ENCODE data around the gene MDFIC2. TPM values are rescaled to one million over a fixed set of nuclear protein-coding genes. Genes with fewer than 3 reads are reported as not detected.
"Not testable (repeated sequence)": the region's sequence is repeated elsewhere in the genome, so short reads cannot be mapped to it uniquely, and the experiment has no call there.

The MDFIC2 gene
- total RNA-seq, 1 donor from 2014 or later: not detected

DNA sequence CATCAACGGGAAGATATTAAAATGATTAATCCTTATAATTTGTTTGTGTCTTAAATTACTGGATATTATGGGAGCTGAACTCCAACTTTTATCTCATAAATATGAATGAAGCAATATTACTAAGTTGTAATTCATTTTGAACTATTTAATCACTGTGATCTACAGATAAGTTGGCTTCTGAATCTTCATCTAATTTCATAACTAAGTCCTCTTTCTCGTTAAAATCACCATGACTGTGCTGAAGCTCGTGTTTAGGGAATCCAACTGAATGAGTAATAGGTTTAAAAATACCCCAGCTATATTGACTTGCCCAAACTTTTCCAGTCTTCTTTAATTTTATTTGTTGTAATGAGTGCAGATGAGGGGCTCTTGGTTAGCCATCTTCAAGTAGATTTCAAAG lies 14.1 kb downstream of the MDFIC2 start:
- Mint-ChIP-seq H3K4me3 (no peak overlapping the region), H3K27me3 (ENCODE audit: insufficient read depth) (no peaks in the 10 kb centered on the region), H3K36me3 (ENCODE audit: low read depth) (no peaks in the 10 kb centered on the region), H3K27ac (no peak overlapping the region), H3K9me3 (no peaks in the 10 kb centered on the region), H3K4me1 (ENCODE audit: low read depth) (no peaks in the 10 kb centered on the region)
- no peak for DNase-seq (ENCODE audit: low spot score)
- intact Hi-C loops (cut with micrococcal nuclease): no loop called here

DNA sequence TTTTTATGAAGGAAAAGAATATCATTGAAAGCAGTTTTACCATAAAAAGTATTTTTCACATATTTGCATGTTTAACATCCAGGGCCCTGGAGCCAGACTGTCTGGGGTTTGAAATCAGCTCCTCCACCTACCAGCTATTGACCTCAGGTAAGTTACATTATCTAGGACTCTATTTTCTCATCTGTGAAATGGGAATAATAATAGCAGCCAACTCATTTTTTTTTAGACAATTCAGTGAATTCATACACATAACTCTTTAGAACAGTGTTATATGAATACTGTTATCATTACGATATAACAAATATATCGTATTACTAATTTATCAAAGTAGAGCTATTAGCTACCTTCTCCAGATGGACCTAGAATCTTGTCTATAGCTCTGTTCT lies 21.3 kb downstream of the MDFIC2 start:
- DNase-seq (ENCODE audit: low spot score): no peak
- Mint-ChIP-seq H3K27ac (no peak overlapping the region), H3K4me1 (ENCODE audit: low read depth) (no peaks in the 10 kb centered on the region), H3K27me3 (ENCODE audit: insufficient read depth) (no peaks in the 10 kb centered on the region), H3K36me3 (ENCODE audit: low read depth) (no peaks in the 10 kb centered on the region), H3K4me3 (no peak overlapping the region), H3K9me3 (no peaks in the 10 kb centered on the region)
- intact Hi-C loops (cut with micrococcal nuclease): no loop called here

DNA sequence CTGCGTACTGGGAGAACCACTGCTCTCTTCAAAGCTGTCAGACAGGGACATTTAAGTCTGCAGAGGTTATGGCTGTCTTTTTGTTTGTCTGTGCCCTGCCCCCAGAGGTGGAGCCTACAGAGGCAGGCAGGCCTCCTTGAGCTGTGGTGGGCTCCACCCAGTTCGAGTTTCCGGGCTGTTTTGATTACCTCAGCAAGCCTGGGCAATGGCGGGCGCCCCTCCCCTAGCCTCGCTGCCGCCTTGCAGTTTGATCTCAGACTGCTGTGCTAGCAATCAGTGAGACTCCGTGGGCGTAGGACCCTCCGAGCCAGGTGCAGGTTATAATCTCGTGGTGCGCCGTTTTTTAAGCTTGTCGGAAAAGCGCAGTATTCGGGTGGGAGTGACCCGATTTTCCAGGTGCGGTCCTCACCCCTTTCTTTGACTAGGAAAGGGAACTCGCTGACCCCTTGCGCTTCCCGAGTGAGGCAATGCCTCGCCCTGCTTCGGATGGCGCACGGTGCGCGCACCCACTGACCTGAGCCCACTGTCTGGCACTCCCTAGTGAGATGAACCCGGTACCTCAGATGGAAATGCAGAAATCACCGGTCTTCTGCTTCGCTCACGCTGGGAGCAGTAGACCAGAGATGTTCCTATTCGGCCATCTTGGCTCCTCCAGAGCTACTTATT lies 21.9 kb downstream of the MDFIC2 start:
- H3K27ac Mint-ChIP-seq; H3K27me3 Mint-ChIP-seq (ENCODE audit: insufficient read depth): not testable (repeated sequence)

DNA sequence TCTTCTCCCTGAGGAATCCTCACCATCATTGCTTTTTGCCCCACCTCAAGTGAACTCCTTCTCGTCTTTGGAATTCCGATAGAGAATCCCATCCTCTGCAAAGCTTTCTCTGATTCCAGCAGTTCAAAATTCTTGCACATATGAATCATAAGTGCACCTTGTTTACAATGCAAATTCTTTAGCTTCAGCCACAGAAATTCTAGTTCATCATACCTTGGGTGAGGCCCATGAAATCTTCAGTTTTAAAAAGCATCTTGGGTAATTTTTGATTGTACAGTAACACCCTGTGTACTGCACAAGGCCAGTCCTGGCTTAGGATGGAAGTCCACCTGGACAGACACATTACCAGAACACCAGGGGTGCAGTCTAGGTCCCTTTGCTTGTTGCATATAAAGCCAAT lies 30.8 kb downstream of the MDFIC2 start:
- H3K27ac Mint-ChIP-seq: no peak overlapping the region
- DNase-seq (ENCODE audit: low spot score): no peak
- intact Hi-C loops (cut with micrococcal nuclease): no loop called here

More for the DNA sequence above, 21.9 kb downstream of the MDFIC2 start:
- intact Hi-C loops (cut with micrococcal nuclease); H3K4me3 Mint-ChIP-seq; DNase-seq (ENCODE audit: low spot score); H3K36me3 Mint-ChIP-seq (ENCODE audit: low read depth); H3K4me1 Mint-ChIP-seq (ENCODE audit: low read depth); H3K9me3 Mint-ChIP-seq: not testable (repeated sequence)

DNA sequence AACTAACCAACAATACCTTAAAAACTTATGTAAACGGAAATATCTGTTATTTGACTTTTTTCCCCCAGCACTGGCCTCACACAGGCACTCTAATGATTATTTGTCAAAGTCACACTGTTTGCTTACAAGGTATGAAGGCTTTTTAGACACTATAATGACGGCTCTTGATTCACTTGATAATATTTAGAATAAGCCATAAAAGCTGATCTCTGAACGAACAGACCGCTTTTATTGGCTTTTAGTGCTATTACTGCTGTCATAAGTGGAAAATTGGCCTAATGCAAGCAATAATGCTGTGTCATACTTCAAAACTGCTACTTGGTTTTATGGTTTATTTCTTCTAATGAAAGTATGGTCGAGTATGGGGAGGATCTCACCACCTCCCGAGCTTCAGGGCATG lies 35.1 kb downstream of the MDFIC2 start:
- DNase-seq (ENCODE audit: low spot score): no peak
- no peaks in the 10 kb centered on the region for H3K9me3 Mint-ChIP-seq
- H3K36me3 Mint-ChIP-seq (ENCODE audit: low read depth): peaks cover 1% of the 10 kb centered on the region
- no peak overlapping the region for H3K4me3 Mint-ChIP-seq
- no peak overlapping the region for H3K27ac Mint-ChIP-seq
- no peaks in the 10 kb centered on the region for H3K4me1 Mint-ChIP-seq (ENCODE audit: low read depth)
- intact Hi-C loops (cut with micrococcal nuclease): no loop called here
- H3K27me3 Mint-ChIP-seq (ENCODE audit: insufficient read depth): no peaks in the 10 kb centered on the region

More for the DNA sequence above, 30.8 kb downstream of the MDFIC2 start:
- no peak overlapping the region for H3K4me3 Mint-ChIP-seq
- no peaks in the 10 kb centered on the region for H3K27me3 Mint-ChIP-seq (ENCODE audit: insufficient read depth)
- H3K4me1 Mint-ChIP-seq (ENCODE audit: low read depth): no peaks in the 10 kb centered on the region
- no peaks in the 10 kb centered on the region for H3K36me3 Mint-ChIP-seq (ENCODE audit: low read depth)
- H3K9me3 Mint-ChIP-seq: peaks cover 6% of the 10 kb centered on the region

DNA sequence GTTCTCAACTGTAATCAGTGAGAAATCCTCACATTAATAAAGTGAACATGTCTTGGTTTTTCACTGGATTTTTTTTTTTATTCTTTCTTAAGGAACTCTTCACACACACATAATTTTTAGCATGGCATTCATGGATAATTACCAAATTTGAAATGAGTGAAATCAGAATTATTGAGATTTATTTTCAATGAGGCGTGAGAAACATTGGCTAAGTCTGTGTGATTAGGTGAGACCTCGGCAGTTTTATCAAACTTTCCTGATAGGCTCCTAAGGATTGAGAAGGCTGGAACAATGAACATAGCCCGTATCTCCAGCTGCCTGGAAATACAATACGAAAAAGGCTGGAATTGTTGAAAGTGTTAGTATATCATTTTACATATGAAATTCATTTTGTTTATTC lies 35.5 kb downstream of the MDFIC2 start:
- H3K9me3 Mint-ChIP-seq: no peaks in the 10 kb centered on the region
- intact Hi-C loops (cut with micrococcal nuclease): no loop called here
- H3K27me3 Mint-ChIP-seq (ENCODE audit: insufficient read depth): no peaks in the 10 kb centered on the region
- H3K4me1 Mint-ChIP-seq (ENCODE audit: low read depth): no peaks in the 10 kb centered on the region
- no peak overlapping the region for H3K27ac Mint-ChIP-seq
- no peak overlapping the region for H3K4me3 Mint-ChIP-seq
- H3K36me3 Mint-ChIP-seq (ENCODE audit: low read depth): peaks cover 1% of the 10 kb centered on the region
- DNase-seq (ENCODE audit: low spot score): no peak

DNA sequence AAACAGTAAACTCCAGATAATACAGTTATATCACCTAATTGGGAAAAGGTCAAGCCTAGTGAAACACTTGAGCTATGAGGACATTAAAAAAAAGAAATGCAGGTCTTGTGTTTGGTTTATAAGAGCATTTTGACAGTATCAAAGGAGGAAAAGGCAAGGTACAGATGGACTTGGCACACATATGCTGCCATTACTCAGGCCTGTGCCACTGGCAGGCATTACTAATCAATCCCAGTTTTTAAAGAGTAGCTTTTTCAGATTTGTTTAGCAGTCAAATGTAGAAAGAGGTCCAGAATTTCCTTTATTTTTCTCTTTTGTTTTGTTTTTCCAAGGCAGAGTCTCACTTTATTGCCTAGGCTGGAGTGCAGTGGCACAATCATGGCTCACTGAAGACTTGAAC lies 38.9 kb downstream of the MDFIC2 start:
- no peaks in the 10 kb centered on the region for H3K27me3 Mint-ChIP-seq (ENCODE audit: insufficient read depth)
- DNase-seq (ENCODE audit: low spot score): no peak
- H3K4me3 Mint-ChIP-seq: no peak overlapping the region
- peaks cover 1% of the 10 kb centered on the region for H3K36me3 Mint-ChIP-seq (ENCODE audit: low read depth)
- intact Hi-C loops (cut with micrococcal nuclease): no loop called here
- no peaks in the 10 kb centered on the region for H3K4me1 Mint-ChIP-seq (ENCODE audit: low read depth)
- no peak overlapping the region for H3K27ac Mint-ChIP-seq
- H3K9me3 Mint-ChIP-seq: no peaks in the 10 kb centered on the region

DNA sequence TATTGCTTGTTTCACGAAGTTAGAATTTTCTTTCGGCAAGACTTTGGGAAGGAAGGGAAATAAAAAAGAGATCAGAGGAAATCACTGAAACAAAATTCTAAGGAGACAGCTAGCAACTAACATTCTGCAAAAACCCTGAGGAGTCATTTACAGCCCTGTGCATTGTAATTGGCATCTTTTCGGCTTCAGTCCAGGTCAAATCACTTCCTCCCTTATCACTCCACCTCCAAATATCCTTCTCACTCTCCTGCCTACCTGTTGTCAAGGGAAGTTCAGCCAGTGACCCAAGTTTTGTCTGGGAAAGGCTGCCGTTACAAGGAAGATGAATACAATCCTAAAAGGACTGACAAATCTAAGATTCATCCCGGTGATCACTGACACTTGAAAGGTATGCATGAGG lies 39.6 kb downstream of the MDFIC2 start:
- Mint-ChIP-seq H3K9me3 (no peaks in the 10 kb centered on the region), H3K27ac (no peak overlapping the region), H3K4me1 (ENCODE audit: low read depth) (no peaks in the 10 kb centered on the region), H3K4me3 (no peak overlapping the region), H3K27me3 (ENCODE audit: insufficient read depth) (no peaks in the 10 kb centered on the region), H3K36me3 (ENCODE audit: low read depth) (peaks cover 1% of the 10 kb centered on the region)
- DNase-seq (ENCODE audit: low spot score): no peak
- intact Hi-C loops (cut with micrococcal nuclease): no loop called here

DNA sequence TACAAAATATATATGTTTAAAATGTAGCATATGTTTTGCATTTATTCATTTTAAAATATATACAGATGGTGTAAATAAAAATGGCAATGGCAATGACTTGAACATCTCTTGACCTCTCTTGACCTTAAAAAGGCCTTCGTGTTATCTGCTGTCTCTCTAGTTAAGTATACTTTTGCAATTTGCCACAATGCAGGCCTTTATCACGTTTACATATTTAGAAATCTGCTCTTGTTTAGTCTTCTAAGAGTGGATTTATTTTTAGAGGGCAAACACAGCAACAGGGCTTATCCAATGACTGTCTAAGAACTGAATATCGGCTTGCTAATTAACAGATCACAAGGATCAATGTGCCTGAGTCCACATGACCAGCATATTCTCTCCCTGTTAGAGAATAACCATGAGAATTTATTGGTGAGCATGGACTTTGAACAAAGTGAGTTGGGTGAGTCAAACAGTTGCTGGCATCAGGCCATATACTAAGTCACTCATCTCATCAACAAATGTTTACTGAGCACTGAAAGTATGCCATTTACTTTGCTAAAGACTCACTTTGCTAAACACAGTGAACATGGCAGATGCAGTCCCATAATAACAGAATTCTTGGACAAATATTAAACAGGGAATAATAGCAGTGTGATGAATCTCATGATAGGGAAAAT lies 48.2 kb downstream of the MDFIC2 start:
- no peak overlapping the region for H3K4me3 Mint-ChIP-seq

DNA sequence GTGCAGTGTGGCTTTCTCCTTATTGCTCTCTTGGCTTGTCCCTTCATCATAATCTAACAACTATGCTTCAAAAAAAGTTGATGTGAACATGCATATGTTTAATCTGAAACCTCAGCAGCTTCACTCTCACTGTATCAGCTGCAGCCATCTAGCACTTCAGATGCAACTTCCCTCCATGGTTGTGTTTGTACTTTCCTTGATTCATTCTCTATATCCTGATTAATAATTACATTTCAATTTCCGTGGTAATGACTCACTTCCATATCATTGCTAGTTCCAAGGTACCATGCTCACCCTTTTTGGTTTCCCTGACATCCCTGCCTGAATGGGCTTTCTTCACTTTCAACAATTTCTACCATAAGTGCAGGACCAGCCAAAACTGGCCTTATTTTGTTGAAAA lies 51.2 kb downstream of the MDFIC2 start:
- Mint-ChIP-seq H3K36me3 (ENCODE audit: low read depth) (no peaks in the 10 kb centered on the region), H3K9me3 (no peaks in the 10 kb centered on the region), H3K4me3 (no peak overlapping the region), H3K27ac (no peak overlapping the region), H3K27me3 (ENCODE audit: insufficient read depth) (no peaks in the 10 kb centered on the region), H3K4me1 (ENCODE audit: low read depth) (no peaks in the 10 kb centered on the region)
- no peak for DNase-seq (ENCODE audit: low spot score)
- intact Hi-C loops (cut with micrococcal nuclease): no loop called here

More for the DNA sequence above, 48.2 kb downstream of the MDFIC2 start:
- Mint-ChIP-seq H3K36me3 (ENCODE audit: low read depth) (no peaks in the 10 kb centered on the region), H3K27me3 (ENCODE audit: insufficient read depth) (no peaks in the 10 kb centered on the region), H3K27ac (no peak overlapping the region), H3K4me1 (ENCODE audit: low read depth) (no peaks in the 10 kb centered on the region), H3K9me3 (no peaks in the 10 kb centered on the region)
- no peak for DNase-seq (ENCODE audit: low spot score)
- intact Hi-C loops (cut with micrococcal nuclease): no loop called here

DNA sequence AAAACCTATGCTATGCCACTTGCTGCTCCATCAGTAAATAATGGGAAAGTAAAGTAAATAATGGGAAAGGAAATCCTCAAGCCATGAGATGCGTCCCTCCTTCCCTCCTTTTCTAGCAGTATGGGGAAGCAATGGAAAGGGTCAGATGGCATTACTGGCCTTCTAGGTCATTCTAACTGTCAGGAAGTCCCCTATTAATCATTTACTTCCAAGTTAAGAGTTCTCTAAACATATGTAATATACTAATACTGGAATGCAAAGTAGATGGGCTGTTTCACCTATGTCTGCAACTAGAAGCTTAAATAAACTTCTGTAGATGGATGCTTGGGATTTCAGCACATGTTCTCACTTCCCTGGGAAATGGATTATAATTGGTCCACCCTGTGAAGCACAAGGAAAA lies 55.9 kb downstream of the MDFIC2 start:
- DNase-seq (ENCODE audit: low spot score): no peak
- H3K27me3 Mint-ChIP-seq (ENCODE audit: insufficient read depth): no peaks in the 10 kb centered on the region
- no peaks in the 10 kb centered on the region for H3K36me3 Mint-ChIP-seq (ENCODE audit: low read depth)
- H3K9me3 Mint-ChIP-seq: no peaks in the 10 kb centered on the region
- intact Hi-C loops (cut with micrococcal nuclease): no loop called here
- no peaks in the 10 kb centered on the region for H3K4me1 Mint-ChIP-seq (ENCODE audit: low read depth)
- no peak overlapping the region for H3K27ac Mint-ChIP-seq
- no peak overlapping the region for H3K4me3 Mint-ChIP-seq

DNA sequence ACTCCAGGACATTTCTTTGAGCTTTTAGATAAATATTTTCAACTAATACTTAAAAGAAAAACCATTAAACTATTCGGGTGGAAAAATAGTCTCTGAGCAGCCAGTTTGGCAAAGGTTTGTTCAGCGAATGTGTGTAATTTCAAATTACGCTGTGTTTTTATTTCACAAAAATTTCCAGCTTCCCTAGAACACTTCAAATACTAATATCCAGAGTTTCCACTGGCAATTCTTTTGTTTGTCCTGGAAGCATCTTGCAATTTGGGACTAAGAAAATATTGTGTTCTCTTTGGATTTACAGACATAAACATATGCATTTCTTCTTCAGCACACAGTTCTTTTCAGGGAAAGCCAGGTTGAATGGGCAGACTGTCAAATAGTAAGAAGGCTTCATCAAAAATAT lies 61.9 kb downstream of the MDFIC2 start:
- Mint-ChIP-seq H3K9me3 (no peaks in the 10 kb centered on the region), H3K27me3 (ENCODE audit: insufficient read depth) (no peaks in the 10 kb centered on the region), H3K36me3 (ENCODE audit: low read depth) (no peaks in the 10 kb centered on the region), H3K4me3 (no peak overlapping the region), H3K27ac (no peak overlapping the region), H3K4me1 (ENCODE audit: low read depth) (no peaks in the 10 kb centered on the region)
- intact Hi-C loops (cut with micrococcal nuclease): no loop called here
- no peak for DNase-seq (ENCODE audit: low spot score)

DNA sequence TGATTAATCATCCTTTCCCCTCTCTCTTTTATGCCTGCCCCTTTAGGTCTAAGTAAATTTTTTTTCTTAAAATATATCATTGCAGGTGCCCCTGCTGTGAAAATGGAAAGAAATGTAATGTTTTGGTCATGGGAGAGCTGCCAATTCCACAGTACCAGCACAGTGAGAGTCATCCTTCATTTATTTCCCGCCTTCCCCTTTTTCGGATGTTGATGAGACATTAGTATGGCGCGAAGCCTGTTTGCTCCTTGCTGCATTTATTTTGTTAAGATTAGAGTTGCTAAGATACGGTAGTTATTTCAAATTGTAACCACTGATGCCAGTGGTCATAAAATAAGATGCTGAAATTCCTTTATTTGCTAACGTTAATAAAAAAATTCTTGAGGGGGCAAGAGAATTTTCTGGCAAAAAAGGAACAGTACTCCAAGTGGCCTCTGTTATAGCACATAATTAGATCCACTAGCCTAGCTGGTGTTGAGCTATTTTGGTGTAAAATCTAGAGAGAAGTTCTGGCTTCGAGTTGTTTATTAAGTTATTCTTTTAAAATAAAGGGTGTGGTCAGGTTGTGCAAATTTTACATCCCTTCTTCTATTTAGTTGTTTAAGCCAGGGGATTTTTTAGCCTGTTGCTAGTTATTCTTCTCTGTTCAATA lies 62.8 kb downstream of the MDFIC2 start:
- Mint-ChIP-seq H3K36me3 (ENCODE audit: low read depth) (no peaks in the 10 kb centered on the region), H3K27ac (no peak overlapping the region), H3K27me3 (ENCODE audit: insufficient read depth) (no peaks in the 10 kb centered on the region), H3K9me3 (no peaks in the 10 kb centered on the region), H3K4me1 (ENCODE audit: low read depth) (no peaks in the 10 kb centered on the region), H3K4me3 (no peak overlapping the region)
- DNase-seq (ENCODE audit: low spot score): no peak
- intact Hi-C loops (cut with micrococcal nuclease): no loop called here

All from activated T-helper 1 cell treated with anti-CD3 and anti-CD28 coated beads, Interleukin-12 subunit alpha, Interleukin-12 subunit beta, Interleukin-2, Interleukin-4 antibody, amounts not matched to agents 30 ng/mL and 10 ng/mL and 1 ng/mL, durations not matched to agents 14 hours and 24 hours and 36 hours (primary cell).